Head of caudate nucleus (tissue), 42 donors: Measurements from ENCODE around the gene GTPBP4.
A peak's percentile ranks its signal among the peaks of the same experiment; 100 is the strongest.

Source experiments
- DNase-seq, 42 donors: peaks; one replicate each; pipeline versions ENCODE4 v3.0.0 to v3.0.0-alpha.2; 2020 to 2021; ENCODE audit warnings: mixed read lengths in 7 of 42
- intact Hi-C: fragments of 100-400 bp; cut with DNase I; formaldehyde crosslinking; loops from one replicate; pipeline ENCODE4 v1.15.0; 2022

The GTPBP4 gene

GRCh38 chr10:964321-964987 is 23.8 kb upstream of the GTPBP4 start:
- intact Hi-C loops: no loop called here
- DNase-seq: no peak

GRCh38 chr10:964988-965417 is 23.2 kb upstream of the GTPBP4 start:
- DNase-seq: no peak
- intact Hi-C loops: no loop called here

- DNase-seq: no peak
- intact Hi-C loops: no loop called here
Observed at GRCh38 chr10:966466-967235, 21.6 kb upstream of the GTPBP4 start.

- no peak for DNase-seq
- intact Hi-C loops: no loop called here
Observed at GRCh38 chr10:968546-969199, 19.6 kb upstream of the GTPBP4 start.

- DNase-seq: no peak
- intact Hi-C loops: no loop called here
Observed at GRCh38 chr10:969473-970150, 18.6 kb upstream of the GTPBP4 start.

GRCh38 chr10:970311-971149 is 17.7 kb upstream of the GTPBP4 start:
- intact Hi-C loops: no loop called here
- DNase-seq: no peak

- intact Hi-C loops: no loop called here
- DNase-seq: peak in 5 of 42 donors; percentile 19 to 52 (median 42)
Observed at GRCh38 chr10:971150-971542, 17.1 kb upstream of the GTPBP4 start.

- intact Hi-C loops: no loop called here
- DNase-seq: peak in 1 of 42 donors; percentile 2
Observed at GRCh38 chr10:971613-972012, 16.6 kb upstream of the GTPBP4 start.

- intact Hi-C loops: no loop called here
Observed at GRCh38 chr10:972763-973162, 15.5 kb upstream of the GTPBP4 start.

GRCh38 chr10:974038-974784 is 14.0 kb upstream of the GTPBP4 start:
- intact Hi-C loops: no loop called here
- DNase-seq: no peak

More at GRCh38 chr10:972763-973162, 15.5 kb upstream of the GTPBP4 start:
- DNase-seq: no peak

- no peak for DNase-seq
- intact Hi-C loops: no loop called here
Observed at GRCh38 chr10:974785-975074, 13.5 kb upstream of the GTPBP4 start.

- no peak for DNase-seq
- intact Hi-C loops: no loop called here
Observed at GRCh38 chr10:976316-976715, 11.9 kb upstream of the GTPBP4 start.

- intact Hi-C loops: no loop called here
- DNase-seq: no peak
Observed at GRCh38 chr10:978826-979421, 9.3 kb upstream of the GTPBP4 start.

- DNase-seq: no peak
- intact Hi-C loops: no loop called here
Observed at GRCh38 chr10:980468-981093, 7.7 kb upstream of the GTPBP4 start.

GRCh38 chr10:983401-983800 is 4.8 kb upstream of the GTPBP4 start:
- intact Hi-C loops: no loop called here
- no peak for DNase-seq

- intact Hi-C loops: no loop called here
- no peak for DNase-seq
Observed at GRCh38 chr10:983971-984655, 4.1 kb upstream of the GTPBP4 start.

- peak in 2 of 42 donors; percentile 15 to 18 for DNase-seq
- intact Hi-C loops: loop anchor here (5.0 kb wide), 1 partner anchor 53 kb away; the partner anchor contains the start of gene LARP4B
Observed at GRCh38 chr10:985361-985760, 2.9 kb upstream of the GTPBP4 start.
